H1 (cell line): ENCODE results near the gene ZFPL1. TPM values are rescaled to one million over a fixed set of nuclear protein-coding genes. Genes with fewer than 3 reads are reported as not detected.

Experiments
- CTCF ChIA-PET: fragments of 300-600 bp; sonication (Branson Sonifier 250); formaldehyde crosslinking; loops from one replicate; lab custom pipeline; 2021; ENCODE audit not compliant: partially characterized antibody; lab: Charles Lee
- POLR2A ChIA-PET: fragments of 300-600 bp; sonication (Branson Sonifier 250); formaldehyde crosslinking; loops from one replicate; lab custom pipeline; 2021; ENCODE audit warnings: inconsistent platforms; ENCODE audit not compliant: partially characterized antibody; lab: Charles Lee
- DNase-seq, 2 experiments: peaks; one replicate each; pipeline versions ENCODE4 v3.0.0 to v3.0.0-alpha.2; 2010 to 2022; ENCODE audit warnings: low spot score in 2 of 2, low read depth in 1 of 2, mixed read lengths in 1 of 2
- FAIRE-seq: peaks from 2 replicates; lab custom pipeline; 2011; peaks lifted over from hg19 to GRCh38; lab: Jason Lieb, UNC
- H2AFZ ChIP-seq: 2 replicates; pipeline ENCODE4 v1.8.1; 2012; ENCODE audit warnings: low read length, inconsistent platforms
- H2AK5ac ChIP-seq: 2 replicates; pipeline ENCODE4 v1.6.1; 2013; ENCODE audit warnings: low read depth, low read length
- H2BK120ac ChIP-seq: replicated peaks from 2 replicates; pipeline ENCODE3; 2013; ENCODE audit warnings: low read depth, low read length, inconsistent platforms
- H2BK12ac ChIP-seq: 2 replicates; pipeline ENCODE4 v1.6.1; 2013; ENCODE audit warnings: low read depth, low read length
- H2BK15ac ChIP-seq: 2 replicates; pipeline ENCODE4 v1.6.1; 2013; ENCODE audit warnings: low read length
- H2BK20ac ChIP-seq: 2 replicates; pipeline ENCODE4 v1.6.1; 2013; ENCODE audit warnings: low read length
- H2BK5ac ChIP-seq: 2 replicates; pipeline ENCODE4 v1.6.1; 2013; ENCODE audit warnings: low read depth, low read length
- H3K14ac ChIP-seq: 2 replicates; pipeline ENCODE4 v1.6.1; 2013; ENCODE audit warnings: inconsistent platforms; ENCODE audit not compliant: insufficient read length
- H3K18ac ChIP-seq: 2 replicates; pipeline ENCODE4 v1.6.1; 2013; ENCODE audit warnings: low read length; ENCODE audit errors: extremely low read depth
- H3K23ac ChIP-seq: 2 replicates; pipeline ENCODE4 v1.6.1; 2013; ENCODE audit warnings: inconsistent platforms; ENCODE audit not compliant: insufficient read length
- H3K23me2 ChIP-seq: 2 replicates; pipeline ENCODE4 v1.6.1; 2013; ENCODE audit warnings: low read depth, low read length
- H3K27ac ChIP-seq: 2 replicates; pipeline ENCODE4 v1.6.1; 2011; ENCODE audit warnings: low read depth, low read length, inconsistent platforms
- H3K27me3 ChIP-seq, 4 experiments: replicated peaks in 1 of 4; 1 replicate in 1 of 4; 2 replicates in 3 of 4; pipeline versions ENCODE4 v1.6.1 to v1.8.1; 2011 to 2013; ENCODE audit warnings: low read length in 3 of 4, mild to moderate bottlenecking in 3 of 4, inconsistent platforms in 2 of 4, mixed read lengths in 2 of 4, moderate library complexity in 1 of 4; ENCODE audit not compliant: control insufficient read depth in 3 of 4, insufficient read depth in 3 of 4; ENCODE audit errors: extremely low read depth in 1 of 4
- H3K36me3 ChIP-seq, 4 experiments: 2 replicates each; pipeline versions ENCODE4 v1.6.1 to v1.8.1; 2011 to 2013; ENCODE audit warnings: mild to moderate bottlenecking in 4 of 4, low read length in 3 of 4, moderate library complexity in 2 of 4, control low read depth in 1 of 4, inconsistent platforms in 1 of 4; ENCODE audit not compliant: insufficient read depth in 4 of 4, control insufficient read depth in 2 of 4
- H3K4ac ChIP-seq: replicated peaks from 2 replicates; pipeline ENCODE3; 2013; ENCODE audit warnings: low read length, low read depth, mixed read lengths, inconsistent platforms; ENCODE audit not compliant: insufficient read length
- H3K4me1 ChIP-seq, 4 experiments: replicated peaks in 1 of 4; 1 replicate in 1 of 4; 2 replicates in 3 of 4; pipeline versions ENCODE4 v1.6.1 to v1.8.1; 2011 to 2013; ENCODE audit warnings: low read length in 3 of 4, inconsistent platforms in 2 of 4, mixed read lengths in 1 of 4; ENCODE audit not compliant: insufficient read depth in 4 of 4, control insufficient read depth in 3 of 4
- H3K4me2 ChIP-seq, 2 experiments: 2 replicates each; pipeline versions ENCODE4 v1.6.1 to v1.8.1; 2011 to 2013; ENCODE audit warnings: low read depth in 2 of 2, low read length in 2 of 2, control low read depth in 1 of 2, inconsistent platforms in 1 of 2, mild to moderate bottlenecking in 1 of 2; ENCODE audit not compliant: insufficient read depth in 1 of 2
- H3K4me3 ChIP-seq, 4 experiments: fragments of 200-600, 300-600 bp in 1 of 4; sonication (generic), shearing (Covaris generic), sonication (Bioruptor Twin) in 1 of 4; 2 replicates each; pipeline versions ENCODE4 v1.5.1 to v1.8.1; 2011 to 2016; ENCODE audit warnings: low read length in 4 of 4, low read depth in 3 of 4, control low read depth in 2 of 4, inconsistent platforms in 2 of 4, mild to moderate bottlenecking in 2 of 4, mixed read lengths in 1 of 4, moderate library complexity in 1 of 4; ENCODE audit not compliant: insufficient read depth in 2 of 4; ENCODE audit errors: extremely low read depth in 1 of 4
- H3K56ac ChIP-seq: replicated peaks from 2 replicates; pipeline ENCODE3; 2013; ENCODE audit warnings: low read depth, mild to moderate bottlenecking, mixed read lengths, low read length, inconsistent platforms; ENCODE audit not compliant: insufficient read length
- H3K79me1 ChIP-seq: 2 replicates; pipeline ENCODE4 v1.6.1; 2013; ENCODE audit warnings: low read depth, low read length, control low read depth
- H3K79me2 ChIP-seq, 2 experiments: 2 replicates each; pipeline versions ENCODE4 v1.6.1 to v1.8.1; 2012 to 2013; ENCODE audit warnings: low read length in 2 of 2, mild to moderate bottlenecking in 2 of 2, inconsistent platforms in 1 of 2; ENCODE audit not compliant: insufficient read depth in 2 of 2, control insufficient read depth in 1 of 2
- H3K9ac ChIP-seq, 4 experiments: replicated peaks in 1 of 4; 1 replicate in 1 of 4; 2 replicates in 3 of 4; pipeline versions ENCODE4 v1.6.1 to v1.8.1; 2011 to 2013; ENCODE audit warnings: low read depth in 3 of 4, low read length in 3 of 4, control low read depth in 2 of 4, mild to moderate bottlenecking in 2 of 4, moderate library complexity in 2 of 4, inconsistent platforms in 1 of 4; ENCODE audit errors: extremely low read depth in 1 of 4
- H3K9me3 ChIP-seq, 2 experiments: 2 replicates each; pipeline versions ENCODE4 v1.6.1 to v1.8.1; 2012 to 2013; ENCODE audit warnings: mild to moderate bottlenecking in 2 of 2, moderate library complexity in 2 of 2, control low read depth in 1 of 2, inconsistent platforms in 1 of 2, low read depth in 1 of 2, low read length in 1 of 2, mixed read lengths in 1 of 2; ENCODE audit not compliant: insufficient read depth in 2 of 2
- H4K20me1 ChIP-seq, 2 experiments: replicated peaks in 1 of 2; 2 replicates each; pipeline versions ENCODE3 to v1.8.1; 2011 to 2013; ENCODE audit warnings: inconsistent platforms in 2 of 2, low read length in 2 of 2, mild to moderate bottlenecking in 1 of 2; ENCODE audit not compliant: insufficient read depth in 2 of 2, control insufficient read depth in 1 of 2
- H4K5ac ChIP-seq: 2 replicates; pipeline ENCODE4 v1.6.1; 2013; ENCODE audit warnings: low read length, low read depth, mixed read lengths, inconsistent platforms; ENCODE audit not compliant: insufficient read length
- H4K8ac ChIP-seq: 2 replicates; pipeline ENCODE4 v1.8.0; 2013; ENCODE audit warnings: mild to moderate bottlenecking, moderate library complexity, low read length, inconsistent platforms; ENCODE audit not compliant: insufficient read depth; ENCODE audit errors: extremely low read depth
- H4K91ac ChIP-seq: replicated peaks from 2 replicates; pipeline ENCODE3; 2013; ENCODE audit warnings: low read length, mixed read lengths, inconsistent platforms; ENCODE audit not compliant: insufficient read length
- CEBPB ChIP-seq: IDR thresholded peaks from 2 replicates; pipeline ENCODE4 v1.6.1; 2012; ENCODE audit warnings: low read depth, low read length
- GABPA ChIP-seq: IDR thresholded peaks from 2 replicates; pipeline ENCODE4 v1.6.1; 2011; ENCODE audit warnings: mild to moderate bottlenecking, low read length, moderate library complexity, borderline replicate concordance; ENCODE audit not compliant: insufficient read depth
- GTF2F1 ChIP-seq: IDR thresholded peaks from 2 replicates; pipeline ENCODE4 v1.6.1; 2012; ENCODE audit warnings: low read depth, low read length, improper control_type of control experiment, borderline replicate concordance
- NANOG ChIP-seq: IDR thresholded peaks from 2 replicates; pipeline ENCODE4 v1.6.1; 2011; ENCODE audit warnings: low read length, low read depth, mild to moderate bottlenecking, inconsistent platforms; ENCODE audit not compliant: insufficient read depth, poor library complexity, severe bottlenecking
- RAD21 ChIP-seq, 2 experiments: IDR thresholded peaks in 1 of 2; conservative IDR thresholded peaks in 1 of 2; 2 replicates each; pipeline ENCODE4 v1.6.1; 2011; ENCODE audit warnings: low read depth in 2 of 2, low read length in 2 of 2, improper control_type of control experiment in 1 of 2, inconsistent platforms in 1 of 2, mild to moderate bottlenecking in 1 of 2, moderate library complexity in 1 of 2
- RBBP5 ChIP-seq: IDR thresholded peaks from 2 replicates; pipeline ENCODE4 v1.7.1; 2012; ENCODE audit warnings: low read depth, mild to moderate bottlenecking, inconsistent platforms, low read length, moderate library complexity, borderline replicate concordance
- RXRA ChIP-seq: IDR thresholded peaks from 2 replicates; pipeline ENCODE4 v1.6.1; 2011; ENCODE audit warnings: low read depth, mild to moderate bottlenecking, low read length, moderate library complexity; ENCODE audit not compliant: insufficient read depth
- TAF1 ChIP-seq: IDR thresholded peaks from 2 replicates; pipeline ENCODE4 v1.6.1; 2011; ENCODE audit warnings: mild to moderate bottlenecking, low read depth, low read length
- YY1 ChIP-seq: IDR thresholded peaks from 2 replicates; pipeline ENCODE4 v1.6.1; 2011; ENCODE audit warnings: low read depth, mild to moderate bottlenecking, low read length
- WGBS, 2 experiments: shearing (Covaris generic) in 1 of 2; methylation state at CpG; one replicate each; pipeline versions ENCODE4 v1.1.6 to v1.1.7; 2013 to 2015; ENCODE audit warnings: low lambda C conversion rate in 2 of 2, mixed read lengths in 2 of 2, inconsistent platforms in 1 of 2, low coverage in 1 of 2, missing lambda C conversion rate in 1 of 2; ENCODE audit not compliant: insufficient replicate concordance in 2 of 2, insufficient coverage in 1 of 2, insufficient read length in 1 of 2; ENCODE audit errors: extremely low coverage in 1 of 2, missing lambda C conversion rate in 1 of 2; 5-methylcytosine and 5-hydroxymethylcytosine counted together
- polyA plus RNA-seq, 7 experiments: library from polyadenylated mRNA; depleted of rRNA in 3 of 7; stranded (reverse) in 5 of 7; unstranded in 2 of 7; fragments of >200 nt in 5 of 7; fragments of 200-250 nt in 2 of 7; gene quantifications; 1 replicate in 5 of 7; 2 replicates in 1 of 7; 4 replicates in 1 of 7; pipeline versions ENCODE4 v1.2.1 to v1.2.3, GENCODE V29; 2011 to 2013; ENCODE audit warnings: missing spikeins in 2 of 7, mixed read lengths in 2 of 7
- total RNA-seq: library from RNA; stranded (reverse); fragmentation: NEBNext Ultra II Directional; extraction: Animal tissue kit (Norgen Biotek cat#: 25700); gene quantifications from 2 replicates; pipeline ENCODE4 v1.2.1, GENCODE V29; 2021
- TF ChIP-seq, protein P1 (sequence below), 3 experiments: IDR thresholded peaks; 1 replicate in 2 of 3; 2 replicates in 1 of 3; pipeline versions ENCODE4 v1.5.1 to v1.6.1; 2011; ENCODE audit warnings: low read length in 3 of 3, mild to moderate bottlenecking in 3 of 3, inconsistent platforms in 2 of 3, low read depth in 1 of 3, moderate library complexity in 1 of 3; ENCODE audit not compliant: insufficient read depth in 1 of 3; ENCODE audit errors: control extremely low read depth in 1 of 3

ZFPL1 gene
- total and polyA plus RNA-seq, 2 of the 8 experiments (the other 6 are each of a cell fraction or from before 2014, with no cell fraction given), result 21.5 to 76.8 TPM

GRCh38 chr11:65078151-65078550 is 5.9 kb upstream of the ZFPL1 start:
- FAIRE-seq (no peak), DNase-seq (peak in 1 of 2 experiments; percentile 86)
- no peak overlapping the region for H3K27ac ChIP-seq
- H3K79me1 ChIP-seq, result peaks cover 10% of the 10 kb centered on the region; the same call in 1 of the 2 replicates
- H3K9ac ChIP-seq, result no peak overlapping the region
- no peak overlapping the region for H3K4me2 ChIP-seq
- no peaks in the 10 kb centered on the region for H3K27me3 ChIP-seq
- no peak overlapping the region for H2BK12ac ChIP-seq
- no peak overlapping the region for H3K4me3 ChIP-seq
- no peak overlapping the region for H3K56ac ChIP-seq
- no peak overlapping the region for H3K14ac ChIP-seq
- no peak overlapping the region for H2BK20ac ChIP-seq
- no peak overlapping the region for H3K23ac ChIP-seq
- H3K79me2 ChIP-seq, result peaks cover 6 to 37% of the 10 kb centered on the region in 2 experiments
- POLR2A ChIA-PET, result interaction anchor here (0.7 to 21.6 kb wide), 10 partner anchors 9 to 316 kb away, joined by 3 to 230 read pairs (median 3); partner anchors contain the start of genes ARL2, FAU, MRPL49 and VPS51
- H2BK15ac ChIP-seq, result no peak overlapping the region
- no peak overlapping the region for H2BK120ac ChIP-seq
- H3K9me3 ChIP-seq, result no peaks in the 10 kb centered on the region
- H4K5ac ChIP-seq, result no peak overlapping the region
- H3K18ac ChIP-seq, result no peak overlapping the region
- H2BK5ac ChIP-seq, result no peak overlapping the region
- no peak overlapping the region for H2AK5ac ChIP-seq
- CTCF ChIA-PET, result interaction anchor here (0.6 to 4.7 kb wide), 25 partner anchors 11 to 482 kb away, joined by 3 to 28 read pairs (median 4); partner anchors contain the start of genes ARL2, NAALADL1 and PYGM
- H2AFZ ChIP-seq, result no peak overlapping the region
- peaks cover 0 to 6% (median 2%) of the 10 kb centered on the region in 4 experiments; a peak in 4 of 7 replicates for H3K4me1 ChIP-seq
- no peak overlapping the region for H4K8ac ChIP-seq
- H3K36me3 ChIP-seq, result peaks cover 20 to 41% (median 36%) of the 10 kb centered on the region in 4 experiments
- WGBS, 2 experiments, result 74% methylated on average over 3 of the region's 3 CpGs; no CpG with 5 or more reads in 1 of the 2 experiments
- H3K4ac ChIP-seq, result no peak overlapping the region
- H4K91ac ChIP-seq, result no peak overlapping the region
- peaks cover 2% of the 10 kb centered on the region; the same call in 1 of the 2 replicates for H3K23me2 ChIP-seq
- peaks cover 6 to 11% of the 10 kb centered on the region in 2 experiments for H4K20me1 ChIP-seq
- peak; percentile 72; the same call in 1 of the 2 replicates for TF ChIP-seq GABPA
- TF ChIP-seq TAF1, result no peak
- peak; percentile 60 to 68 for TF ChIP-seq RAD21 (IDR thresholded peaks at IDR 0.05 in 1 of 2, conservative IDR thresholded peaks at IDR 0.05 in 1 of 2; ENCODE audit: low read depth in 2 of 2, low read length in 2 of 2)
- TF ChIP-seq YY1, result 0 out of 2 replicates have a peak, but pooled peaks have one; percentile 37
- TF ChIP-seq GTF2F1, result no peak
- no peak for TF ChIP-seq CEBPB
- TF ChIP-seq RBBP5, result no peak
- TF ChIP-seq RXRA, result no peak
- TF ChIP-seq NANOG, result no peak
- TF ChIP-seq, protein P1, sequence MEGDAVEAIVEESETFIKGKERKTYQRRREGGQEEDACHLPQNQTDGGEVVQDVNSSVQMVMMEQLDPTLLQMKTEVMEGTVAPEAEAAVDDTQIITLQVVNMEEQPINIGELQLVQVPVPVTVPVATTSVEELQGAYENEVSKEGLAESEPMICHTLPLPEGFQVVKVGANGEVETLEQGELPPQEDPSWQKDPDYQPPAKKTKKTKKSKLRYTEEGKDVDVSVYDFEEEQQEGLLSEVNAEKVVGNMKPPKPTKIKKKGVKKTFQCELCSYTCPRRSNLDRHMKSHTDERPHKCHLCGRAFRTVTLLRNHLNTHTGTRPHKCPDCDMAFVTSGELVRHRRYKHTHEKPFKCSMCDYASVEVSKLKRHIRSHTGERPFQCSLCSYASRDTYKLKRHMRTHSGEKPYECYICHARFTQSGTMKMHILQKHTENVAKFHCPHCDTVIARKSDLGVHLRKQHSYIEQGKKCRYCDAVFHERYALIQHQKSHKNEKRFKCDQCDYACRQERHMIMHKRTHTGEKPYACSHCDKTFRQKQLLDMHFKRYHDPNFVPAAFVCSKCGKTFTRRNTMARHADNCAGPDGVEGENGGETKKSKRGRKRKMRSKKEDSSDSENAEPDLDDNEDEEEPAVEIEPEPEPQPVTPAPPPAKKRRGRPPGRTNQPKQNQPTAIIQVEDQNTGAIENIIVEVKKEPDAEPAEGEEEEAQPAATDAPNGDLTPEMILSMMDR (IDR thresholded peaks at IDR 0.05; ENCODE audit: control extremely low read depth in 1 of 3, insufficient read depth in 1 of 3, low read depth in 1 of 3, low read length in 3 of 3), result peak; percentile 79 to 92 (median 88)
